Tibial nerve (tissue), 4 donors: Measurements from ENCODE around the gene OR2V2. TPM values are rescaled to one million over a fixed set of nuclear protein-coding genes. Genes with fewer than 3 reads are reported as not detected.

ENCODE experiments used
- DNase-seq, 2 donors: peaks; one replicate each; pipeline ENCODE4 v3.0.0-alpha.2; 2019; ENCODE audit warnings: low spot score in 2 of 2
- H3K27ac ChIP-seq, 4 donors: fragments of 200-600 bp; sonication (generic) in 3 of 4; one replicate each; pipeline ENCODE4 v1.5.1; 2017 to 2019; ENCODE audit warnings: mild to moderate bottlenecking in 1 of 4
- H3K27me3 ChIP-seq, 2 donors: fragments of 200-600 bp; sonication (generic) in 1 of 2; one replicate each; pipeline versions ENCODE4 v1.5.1 to v1.6.0; 2017 to 2019
- H3K36me3 ChIP-seq, 3 donors: fragments of 200-600 bp; sonication (generic); one replicate each; pipeline ENCODE4 v1.5.1; 2018 to 2019
- H3K4me1 ChIP-seq, 4 donors: fragments of 200-600 bp; sonication (generic) in 3 of 4; one replicate each; pipeline ENCODE4 v1.5.1; 2017 to 2019
- H3K4me3 ChIP-seq, 4 donors: fragments of 200-600 bp; sonication (generic) in 3 of 4; one replicate each; pipeline ENCODE4 v1.5.1; 2017 to 2019; ENCODE audit warnings: mild to moderate bottlenecking in 1 of 4, moderate library complexity in 1 of 4
- H3K9me3 ChIP-seq, 4 donors: fragments of 200-600 bp; sonication (generic) in 3 of 4; one replicate each; pipeline ENCODE4 v1.5.1; 2017 to 2019
- EP300 ChIP-seq, 2 donors: sonication (generic); formaldehyde crosslinking; IDR thresholded peaks; one replicate each; pipeline ENCODE4 v1.6.1; 2017; ENCODE audit warnings: antibody characterized with exemption in 2 of 2, mild to moderate bottlenecking in 1 of 2
- POLR2A ChIP-seq, 2 donors: fragments of 450-650 bp; IDR thresholded peaks; one replicate each; pipeline ENCODE4 v1.6.1; 2017; ENCODE audit warnings: antibody characterized with exemption in 2 of 2, mild to moderate bottlenecking in 2 of 2, moderate library complexity in 2 of 2
- WGBS, 2 donors: methylation state at CpG; one replicate each; pipeline ENCODE4 v1.1.5; 2018; 5-methylcytosine and 5-hydroxymethylcytosine counted together
- total RNA-seq, 4 donors: library from RNA; depleted of rRNA; stranded (reverse); fragments of >200 nt; gene quantifications; one replicate each; pipeline ENCODE4 v1.1.0, GENCODE V29; 2016
- TF ChIP-seq, protein P1 (sequence below), 5 experiments: fragments of 200-600 bp in 3 of 5; fragments of 450-650 bp in 2 of 5; sonication (generic) in 3 of 5; IDR thresholded peaks; one replicate each; pipeline ENCODE4 v1.5.1; 2016 to 2019; ENCODE audit warnings: antibody characterized with exemption in 5 of 5, mild to moderate bottlenecking in 3 of 5, moderate library complexity in 2 of 5

The OR2V2 gene
- total RNA-seq, 4 donors from 2014 or later = not detected

- peak overlapping the region in 3 of 4 donors; percentile 90 to 92 (median 91) for H3K27ac ChIP-seq
- 43% methylated on average over 8 of the region's 8 CpGs for WGBS, 2 donors
- H3K4me1 ChIP-seq = peaks cover 0 to 34% (median 3%) of the 10 kb centered on the region in 4 donors
- H3K27me3 ChIP-seq = no peaks in the 10 kb centered on the region
- H3K4me3 ChIP-seq = peak overlapping the region in 1 of 4 donors; percentile 67
- H3K9me3 ChIP-seq = no peaks in the 10 kb centered on the region
- no peak for TF ChIP-seq EP300 (IDR thresholded peaks at IDR 0.05)
- no peak for TF ChIP-seq POLR2A (IDR thresholded peaks at IDR 0.05)
- TF ChIP-seq, protein P1, sequence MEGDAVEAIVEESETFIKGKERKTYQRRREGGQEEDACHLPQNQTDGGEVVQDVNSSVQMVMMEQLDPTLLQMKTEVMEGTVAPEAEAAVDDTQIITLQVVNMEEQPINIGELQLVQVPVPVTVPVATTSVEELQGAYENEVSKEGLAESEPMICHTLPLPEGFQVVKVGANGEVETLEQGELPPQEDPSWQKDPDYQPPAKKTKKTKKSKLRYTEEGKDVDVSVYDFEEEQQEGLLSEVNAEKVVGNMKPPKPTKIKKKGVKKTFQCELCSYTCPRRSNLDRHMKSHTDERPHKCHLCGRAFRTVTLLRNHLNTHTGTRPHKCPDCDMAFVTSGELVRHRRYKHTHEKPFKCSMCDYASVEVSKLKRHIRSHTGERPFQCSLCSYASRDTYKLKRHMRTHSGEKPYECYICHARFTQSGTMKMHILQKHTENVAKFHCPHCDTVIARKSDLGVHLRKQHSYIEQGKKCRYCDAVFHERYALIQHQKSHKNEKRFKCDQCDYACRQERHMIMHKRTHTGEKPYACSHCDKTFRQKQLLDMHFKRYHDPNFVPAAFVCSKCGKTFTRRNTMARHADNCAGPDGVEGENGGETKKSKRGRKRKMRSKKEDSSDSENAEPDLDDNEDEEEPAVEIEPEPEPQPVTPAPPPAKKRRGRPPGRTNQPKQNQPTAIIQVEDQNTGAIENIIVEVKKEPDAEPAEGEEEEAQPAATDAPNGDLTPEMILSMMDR (IDR thresholded peaks at IDR 0.05) = no peak
- DNase-seq = no peak
- no peaks in the 10 kb centered on the region for H3K36me3 ChIP-seq
Observed at GRCh38 chr5:181186986-181187499, 39.7 kb downstream of the OR2V2 start.

DNA sequence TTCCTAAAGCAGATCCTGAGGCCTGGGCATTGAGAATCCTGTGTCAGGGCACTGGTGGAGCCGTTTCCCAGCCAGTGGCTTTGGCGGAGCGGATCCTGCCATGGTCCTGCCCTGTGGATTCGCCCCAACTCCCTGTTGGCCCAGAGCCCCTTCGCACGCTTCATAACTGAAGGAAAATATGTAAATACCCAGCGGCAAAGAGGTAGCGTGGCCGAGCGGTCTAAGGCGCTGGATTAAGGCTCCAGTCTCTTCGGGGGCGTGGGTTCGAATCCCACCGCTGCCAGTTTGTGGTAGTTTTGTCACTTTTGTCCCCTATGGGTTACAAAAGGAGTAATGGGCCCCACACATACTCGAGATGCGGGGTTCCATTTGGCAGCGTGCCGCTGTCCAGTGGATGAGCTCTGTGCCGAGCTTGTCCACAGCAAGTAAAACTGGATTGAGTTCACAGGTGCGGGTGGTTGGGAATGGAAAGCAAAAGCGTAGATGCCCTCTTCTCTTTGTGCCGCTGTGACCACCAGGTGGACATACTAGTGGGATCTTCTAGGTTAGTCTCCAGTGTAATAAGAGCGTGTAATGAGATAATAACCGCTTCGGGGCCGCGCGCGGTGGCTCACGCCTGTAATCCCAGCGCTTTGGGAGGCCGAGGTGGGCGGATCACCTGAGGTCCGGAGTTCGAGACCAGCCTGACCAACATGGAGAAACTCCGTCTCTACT, 40.3 kb downstream of the OR2V2 start:
- Histone ChIP-seq H3K27me3 (no peaks in the 10 kb centered on the region), H3K9me3 (no peaks in the 10 kb centered on the region), H3K4me3 (peak overlapping the region; percentile 66 to 78 (median 72)), H3K36me3 (no peaks in the 10 kb centered on the region), H3K27ac (peak overlapping the region; percentile 39 to 92 (median 90)), H3K4me1 (peaks cover 0 to 35% (median 5%) of the 10 kb centered on the region in 4 donors)
- TF ChIP-seq, protein P1 (IDR thresholded peaks at IDR 0.05) = peak in 3 of 5 experiments; percentile 5 to 37 (median 33)
- peak in 1 of 2 donors; percentile 57 for TF ChIP-seq EP300 (IDR thresholded peaks at IDR 0.05)
- TF ChIP-seq POLR2A (IDR thresholded peaks at IDR 0.05) = no peak
- WGBS, 2 donors = 4 to 6% methylated on average over 37 of the region's 37 CpGs
- DNase-seq = peak; percentile 67 to 77

GRCh38 chr5:181188700-181189362, 41.4 kb downstream of the OR2V2 start:
- H3K9me3 ChIP-seq = no peaks in the 10 kb centered on the region
- H3K27ac ChIP-seq = peak overlapping the region; percentile 82 to 92 (median 90)
- H3K36me3 ChIP-seq = no peaks in the 10 kb centered on the region
- peaks cover 0 to 37% (median 5%) of the 10 kb centered on the region in 4 donors for H3K4me1 ChIP-seq
- peak; percentile 78 to 95 for DNase-seq
- 0 to 1% methylated on average over 31 to 35 of the region's 35 CpGs for WGBS, 2 donors
- H3K4me3 ChIP-seq = peak overlapping the region; percentile 66 to 78 (median 72)
- no peaks in the 10 kb centered on the region for H3K27me3 ChIP-seq
- TF ChIP-seq POLR2A (IDR thresholded peaks at IDR 0.05) = no peak
- peak; percentile 26 to 40 for TF ChIP-seq EP300 (IDR thresholded peaks at IDR 0.05)
- TF ChIP-seq, protein P1 (IDR thresholded peaks at IDR 0.05) = no peak

DNA sequence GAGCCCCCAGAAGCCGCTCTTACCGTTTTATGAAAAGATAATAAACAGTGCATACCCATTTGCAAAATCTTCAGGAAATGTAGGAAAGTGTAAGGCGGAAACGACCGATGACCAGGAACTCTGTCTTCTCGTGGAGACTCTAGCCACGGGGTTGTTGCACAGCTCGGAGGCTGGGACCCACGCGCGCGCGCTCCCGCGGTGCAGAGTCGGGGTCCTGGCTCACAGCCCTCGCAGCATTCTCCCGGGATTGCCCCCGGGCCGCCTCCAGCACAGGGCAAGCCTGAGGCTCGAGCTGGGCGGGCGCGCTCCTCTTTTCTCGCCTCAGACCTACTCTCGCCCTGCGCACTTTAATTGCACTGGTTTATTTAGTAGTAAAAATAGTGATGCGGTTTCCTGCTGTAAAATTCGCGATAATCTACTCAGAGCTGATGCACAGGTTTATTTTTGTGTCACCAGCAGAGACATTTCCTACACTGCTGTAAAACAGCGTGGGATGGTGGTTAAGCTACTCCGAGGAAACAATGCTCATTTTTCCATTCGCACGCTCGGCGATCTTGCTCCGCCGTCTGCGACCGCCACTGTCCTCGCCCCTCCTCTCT, 42.1 kb downstream of the OR2V2 start:
- peak overlapping the region; percentile 66 to 78 (median 72) for H3K4me3 ChIP-seq
- H3K27me3 ChIP-seq = no peaks in the 10 kb centered on the region
- peaks cover 0 to 36% (median 5%) of the 10 kb centered on the region in 4 donors for H3K4me1 ChIP-seq
- H3K27ac ChIP-seq = peak overlapping the region; percentile 82 to 92 (median 90)
- 1% methylated on average over 38 to 39 of the region's 41 CpGs for WGBS, 2 donors
- H3K9me3 ChIP-seq = no peaks in the 10 kb centered on the region
- no peak for TF ChIP-seq POLR2A (IDR thresholded peaks at IDR 0.05)
- TF ChIP-seq EP300 (IDR thresholded peaks at IDR 0.05) = no peak
- TF ChIP-seq, protein P1 (IDR thresholded peaks at IDR 0.05) = no peak
- DNase-seq = no peak
- H3K36me3 ChIP-seq = no peaks in the 10 kb centered on the region
